HTR-8/SVneo (cell line): ENCODE results near the gene IL17RD.

ENCODE experiments used
- DNase-seq: peaks from one replicate; pipeline ENCODE4 v3.0.0; 2011; ENCODE audit warnings: low spot score, mixed read lengths; ENCODE audit not compliant: insufficient read length
- FAIRE-seq: peaks from 2 replicates; lab custom pipeline; 2011; peaks lifted over from hg19 to GRCh38; lab: Jason Lieb, UNC

IL17RD gene

DNA sequence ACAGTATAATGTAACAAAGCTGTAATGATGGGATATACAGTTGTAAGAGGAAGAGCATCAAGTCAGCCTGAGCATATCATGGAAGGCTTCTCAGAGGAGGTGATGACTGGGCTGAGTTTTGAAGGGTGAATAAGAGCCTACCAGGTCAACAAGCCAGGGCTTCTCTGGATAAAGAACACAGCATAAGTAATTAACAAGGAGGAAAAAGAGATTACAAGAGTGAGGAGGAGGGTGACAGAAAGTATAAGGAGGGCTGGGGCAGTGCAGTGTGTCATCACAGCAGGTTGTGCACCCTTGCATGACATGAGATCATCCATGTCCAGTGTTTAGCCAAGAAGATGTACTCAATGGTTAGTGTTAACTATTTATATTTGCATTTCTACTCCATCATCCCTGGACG is 121.6 kb downstream of the IL17RD start:
- DNase-seq (no peak), FAIRE-seq (no peak)

DNA sequence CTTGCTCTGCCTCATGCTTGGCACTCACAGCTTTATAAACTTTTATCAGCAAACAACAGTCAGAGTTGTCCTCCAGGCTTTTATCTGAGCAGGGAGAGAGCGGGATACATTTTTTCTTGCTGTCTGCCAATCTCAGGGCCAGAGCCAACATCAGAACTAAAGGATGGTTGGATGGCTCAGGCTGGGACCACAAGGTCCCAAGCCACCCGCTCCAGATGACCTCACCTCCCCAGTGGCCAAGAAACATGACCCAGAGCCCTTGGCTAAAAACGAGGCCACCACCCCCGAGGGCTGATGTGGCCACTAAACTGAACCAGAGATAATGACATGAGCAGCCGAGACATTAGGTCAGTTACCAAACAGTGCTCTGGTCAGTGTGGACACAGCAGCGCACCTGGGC is 123.5 kb downstream of the IL17RD start:
- FAIRE-seq (no peak), DNase-seq (no peak)
